Neural crest cell (in vitro differentiated cells): ENCODE measurements around the gene IFNA16. TPM values are rescaled to one million over a fixed set of nuclear protein-coding genes. Genes with fewer than 3 reads are reported as not detected.
"Not testable (repeated sequence)": the region's sequence is repeated elsewhere in the genome, so short reads cannot be mapped to it uniquely, and the experiment has no call there.

ENCODE experiments used
- DNase-seq: peaks from one replicate; pipeline ENCODE4 v3.0.0; 2021; ENCODE audit warnings: low read depth, mixed read lengths, low spot score
- H3K27ac Mint-ChIP-seq: one replicate; pipeline ENCODE4 v1.8.0; 2021; ENCODE audit warnings: mild to moderate bottlenecking, mixed read lengths; ENCODE audit not compliant: unreplicated experiment
- H3K27me3 Mint-ChIP-seq: 2 replicates; pipeline ENCODE4 v1.8.0; 2021; ENCODE audit warnings: low read depth, mild to moderate bottlenecking, mixed read lengths
- H3K36me3 Mint-ChIP-seq: 2 replicates; pipeline ENCODE4 v1.8.0; 2021; ENCODE audit warnings: low read depth, mild to moderate bottlenecking, mixed read lengths
- H3K4me1 Mint-ChIP-seq: 2 replicates; pipeline ENCODE4 v1.8.0; 2021; ENCODE audit warnings: mixed read lengths
- H3K4me3 Mint-ChIP-seq: one replicate; pipeline ENCODE4 v1.8.0; 2021; ENCODE audit warnings: mild to moderate bottlenecking, mixed read lengths
- H3K9me3 Mint-ChIP-seq: 2 replicates; pipeline ENCODE4 v1.8.0; 2021; ENCODE audit warnings: mixed read lengths
- long read RNA-seq: library from polyadenylated mRNA; unstranded; transcript quantifications from one replicate; pipeline ENCODE4 v2.0.0, GENCODE V29; 2020
- total RNA-seq: library from RNA; stranded (reverse); gene quantifications from 2 replicates; pipeline ENCODE4 v1.2.1, GENCODE V29; 2021
- TF ChIP-seq, protein P1 (sequence below): fragments of 200-600 bp; sonication (generic); conservative IDR thresholded peaks from 2 replicates; pipeline ENCODE4 v1.5.0; 2021; ENCODE audit warnings: antibody characterized with exemption, mild to moderate bottlenecking

The IFNA16 gene
- total RNA-seq = not detected in 2 replicates
- long read RNA-seq = 0 reads

DNA sequence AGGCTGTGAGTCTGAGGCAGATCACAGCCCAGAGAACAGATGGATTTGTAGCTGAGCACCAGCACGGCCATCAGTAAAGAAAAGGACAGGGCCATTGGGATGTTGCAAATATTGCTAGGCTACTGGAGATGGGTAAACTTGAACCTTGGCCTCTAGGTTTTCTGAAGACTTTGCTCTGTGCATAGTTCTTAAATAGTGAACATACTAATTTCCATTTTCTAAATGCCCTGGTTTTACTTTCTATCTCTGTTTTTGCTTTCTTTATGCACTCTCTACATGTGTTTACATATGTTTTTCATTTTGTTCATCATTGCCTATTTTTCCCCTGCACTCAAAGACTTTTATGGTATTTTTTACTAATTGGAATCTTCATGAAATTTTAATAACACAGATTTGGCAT, at the start of gene IFNA16:
TSS of gene IFNA16 (minus strand) at position 101 of the 400 bp plus-strand sequence. CDS start at position 95, 6 bp downstream.
- not testable (repeated sequence) for H3K36me3 Mint-ChIP-seq, H3K4me3 Mint-ChIP-seq, H3K9me3 Mint-ChIP-seq, H3K27me3 Mint-ChIP-seq, DNase-seq, H3K4me1 Mint-ChIP-seq, H3K27ac Mint-ChIP-seq

DNA sequence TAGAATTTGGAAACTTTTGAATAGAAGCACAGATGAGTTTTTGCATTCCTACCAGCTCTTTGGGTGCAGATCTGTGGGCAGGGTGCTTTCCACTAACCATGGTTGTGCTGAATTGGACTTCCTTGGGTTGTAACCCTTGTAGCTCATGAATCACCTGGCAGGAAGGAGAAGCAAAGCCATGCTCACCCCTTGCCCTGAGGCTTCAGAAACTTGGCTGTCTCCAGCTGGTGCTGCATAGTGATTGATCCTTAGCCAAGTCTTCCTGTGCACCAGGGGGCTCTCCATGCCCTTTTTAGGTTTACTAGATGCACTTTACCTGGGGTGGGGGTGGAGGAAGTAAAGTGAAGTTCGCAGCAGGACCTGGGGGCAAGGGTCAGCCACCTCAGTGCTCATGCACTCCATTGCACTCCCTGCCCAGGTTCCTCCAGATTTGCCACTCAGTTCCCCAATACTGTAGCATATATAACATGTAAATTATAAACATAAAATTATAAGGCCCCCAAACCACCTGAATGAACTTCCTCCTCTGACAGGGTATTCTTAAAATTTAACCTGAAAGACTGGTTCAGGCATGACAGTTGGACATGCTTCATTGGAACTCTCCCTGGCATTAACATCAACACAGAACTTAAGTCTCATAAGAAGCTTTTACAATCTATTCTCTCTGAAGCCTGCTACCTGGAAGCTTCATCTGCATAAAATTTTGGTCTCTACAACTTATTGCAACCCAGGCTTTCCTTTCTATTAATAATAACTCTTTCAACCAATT, 48.5 kb upstream of the IFNA16 start:
- Mint-ChIP-seq H3K4me1 (no peaks in the 10 kb centered on the region), H3K9me3 (no peaks in the 10 kb centered on the region), H3K27ac (no peak overlapping the region), H3K36me3 (no peaks in the 10 kb centered on the region), H3K4me3 (no peak overlapping the region), H3K27me3 (peaks cover 42% of the 10 kb centered on the region)
- no peak for DNase-seq
- TF ChIP-seq, protein P1, sequence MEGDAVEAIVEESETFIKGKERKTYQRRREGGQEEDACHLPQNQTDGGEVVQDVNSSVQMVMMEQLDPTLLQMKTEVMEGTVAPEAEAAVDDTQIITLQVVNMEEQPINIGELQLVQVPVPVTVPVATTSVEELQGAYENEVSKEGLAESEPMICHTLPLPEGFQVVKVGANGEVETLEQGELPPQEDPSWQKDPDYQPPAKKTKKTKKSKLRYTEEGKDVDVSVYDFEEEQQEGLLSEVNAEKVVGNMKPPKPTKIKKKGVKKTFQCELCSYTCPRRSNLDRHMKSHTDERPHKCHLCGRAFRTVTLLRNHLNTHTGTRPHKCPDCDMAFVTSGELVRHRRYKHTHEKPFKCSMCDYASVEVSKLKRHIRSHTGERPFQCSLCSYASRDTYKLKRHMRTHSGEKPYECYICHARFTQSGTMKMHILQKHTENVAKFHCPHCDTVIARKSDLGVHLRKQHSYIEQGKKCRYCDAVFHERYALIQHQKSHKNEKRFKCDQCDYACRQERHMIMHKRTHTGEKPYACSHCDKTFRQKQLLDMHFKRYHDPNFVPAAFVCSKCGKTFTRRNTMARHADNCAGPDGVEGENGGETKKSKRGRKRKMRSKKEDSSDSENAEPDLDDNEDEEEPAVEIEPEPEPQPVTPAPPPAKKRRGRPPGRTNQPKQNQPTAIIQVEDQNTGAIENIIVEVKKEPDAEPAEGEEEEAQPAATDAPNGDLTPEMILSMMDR = no peak

DNA sequence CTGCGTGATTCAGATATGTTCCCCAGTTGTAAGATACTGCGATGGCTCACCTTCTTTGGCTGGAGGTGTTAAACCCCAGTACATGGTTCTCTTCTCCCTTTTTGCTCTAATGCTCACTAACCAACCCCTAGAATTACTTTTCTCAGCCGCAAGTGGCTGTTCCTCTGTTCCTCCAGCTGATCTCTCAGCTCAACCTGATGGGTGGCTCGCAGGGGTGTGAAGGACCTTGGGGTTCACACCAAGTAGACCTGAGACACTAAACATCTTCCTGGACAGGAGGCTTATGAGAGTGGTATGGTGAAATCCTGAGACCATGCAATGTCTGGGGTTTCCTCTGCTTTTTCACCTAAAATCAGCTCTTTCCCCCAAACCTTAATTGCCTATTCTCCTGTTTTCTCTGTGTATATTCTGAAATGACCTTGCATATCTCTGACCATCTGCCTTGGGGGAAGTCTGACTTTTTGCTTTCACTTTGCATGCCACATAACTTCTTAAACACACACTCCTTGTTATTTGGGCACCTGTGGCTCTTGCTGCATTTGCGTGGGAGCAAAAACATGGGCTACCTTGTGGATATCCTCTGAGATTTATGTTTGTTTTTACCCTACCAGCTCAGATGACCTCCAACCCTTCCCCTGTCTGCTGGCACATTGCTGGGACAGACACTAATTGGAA, 38.6 kb upstream of the IFNA16 start:
- no peak overlapping the region for H3K4me3 Mint-ChIP-seq
- H3K27me3 Mint-ChIP-seq = peaks cover 11% of the 10 kb centered on the region
- H3K9me3 Mint-ChIP-seq = peaks cover 4% of the 10 kb centered on the region
- no peak overlapping the region for H3K27ac Mint-ChIP-seq
- peaks cover 5% of the 10 kb centered on the region for H3K4me1 Mint-ChIP-seq
- no peaks in the 10 kb centered on the region for H3K36me3 Mint-ChIP-seq
- TF ChIP-seq, protein P1 = no peak
- DNase-seq = no peak

DNA sequence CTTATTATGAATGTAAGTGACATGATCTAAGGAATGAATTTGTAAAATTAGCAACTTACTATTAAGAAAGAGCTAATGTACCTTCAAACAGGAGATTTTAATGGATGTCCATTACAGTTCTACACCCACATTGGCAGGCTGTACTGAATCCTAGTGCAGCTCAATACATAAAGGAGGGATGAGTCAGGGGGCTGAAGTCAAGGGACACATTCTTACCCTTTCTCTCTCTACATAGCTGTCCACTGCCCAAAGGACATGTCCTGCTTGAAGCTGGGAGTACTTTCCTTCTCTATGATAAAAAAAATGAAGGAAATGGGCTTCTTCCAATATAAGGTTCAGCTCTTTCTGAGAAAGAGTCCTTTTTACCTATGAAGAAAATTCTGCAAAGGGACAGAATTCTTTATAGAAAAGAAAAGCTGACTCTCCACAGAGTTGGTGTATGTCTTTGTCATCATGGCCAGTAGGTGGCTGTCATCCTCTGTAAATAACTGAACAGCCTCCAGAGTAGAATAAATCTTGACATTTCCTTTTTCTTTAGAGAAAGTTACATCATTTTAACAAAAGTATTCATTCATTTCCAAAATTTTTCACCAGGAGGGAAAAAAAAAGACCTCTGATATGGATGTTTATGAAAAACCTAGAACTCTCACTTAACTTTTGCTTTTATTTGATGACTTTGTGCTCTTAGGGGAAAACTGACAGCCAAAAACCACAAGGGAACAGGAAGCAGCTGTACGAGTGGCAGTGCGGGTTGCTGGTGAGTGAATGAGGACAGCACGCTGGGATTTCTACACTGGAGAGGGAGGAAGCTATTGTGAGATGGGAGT, 35.8 kb upstream of the IFNA16 start:
- Mint-ChIP-seq H3K4me1 (peaks cover 5% of the 10 kb centered on the region), H3K27ac (no peak overlapping the region), H3K4me3 (no peak overlapping the region), H3K9me3 (no peaks in the 10 kb centered on the region), H3K36me3 (no peaks in the 10 kb centered on the region), H3K27me3 (peaks cover 18% of the 10 kb centered on the region)
- no peak for DNase-seq
- TF ChIP-seq, protein P1 = peak; percentile 81

DNA sequence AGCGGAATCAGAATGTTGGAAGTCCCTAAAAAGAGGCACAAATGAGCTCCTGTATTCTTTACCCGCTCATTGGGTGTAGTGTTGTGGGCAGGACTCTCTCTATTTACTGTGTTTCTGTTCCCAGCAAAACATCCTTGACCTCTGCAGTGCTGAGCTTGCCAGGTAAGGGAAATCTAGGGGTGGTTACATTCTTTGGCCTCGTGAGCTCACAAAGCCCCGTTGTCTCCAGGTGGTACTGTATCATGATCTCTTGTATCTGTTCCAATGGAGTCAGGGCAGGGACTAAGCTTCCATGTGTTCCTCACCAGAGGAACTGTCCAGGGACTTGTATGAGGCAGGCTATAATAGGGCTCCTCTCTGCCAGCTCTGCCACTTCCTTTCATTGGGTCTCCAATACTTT, 34.5 kb upstream of the IFNA16 start:
- Mint-ChIP-seq H3K4me3 (no peak overlapping the region), H3K27me3 (peaks cover 18% of the 10 kb centered on the region), H3K27ac (no peak overlapping the region), H3K4me1 (peaks cover 5% of the 10 kb centered on the region), H3K36me3 (no peaks in the 10 kb centered on the region), H3K9me3 (no peaks in the 10 kb centered on the region)
- TF ChIP-seq, protein P1 = no peak
- no peak for DNase-seq
